Gastroesophageal sphincter (tissue), 3 donors: ENCODE data around the gene PRMT1.

Experiments used
- EP300 ChIP-seq: sonication (generic); formaldehyde crosslinking; IDR thresholded peaks from one replicate; pipeline ENCODE4 v1.6.1; 2017; ENCODE audit warnings: antibody characterized with exemption, mild to moderate bottlenecking
- POLR2A ChIP-seq, 2 donors: fragments of 450-650 bp; IDR thresholded peaks; one replicate each; pipeline ENCODE4 v1.6.1; 2017; ENCODE audit warnings: antibody characterized with exemption in 2 of 2, mild to moderate bottlenecking in 2 of 2, moderate library complexity in 1 of 2
- TF ChIP-seq, protein P1 (sequence below), 4 experiments: fragments of 200-600 bp in 2 of 4; fragments of 450-650 bp in 2 of 4; sonication (generic) in 1 of 4; IDR thresholded peaks; one replicate each; pipeline ENCODE4 v1.5.1; 2017 to 2019; ENCODE audit warnings: antibody characterized with exemption in 4 of 4, mild to moderate bottlenecking in 2 of 4, moderate library complexity in 2 of 4

GRCh38 chr19:49700563-49700962 is 23.5 kb downstream of the PRMT1 start:
- TF ChIP-seq, protein P1, sequence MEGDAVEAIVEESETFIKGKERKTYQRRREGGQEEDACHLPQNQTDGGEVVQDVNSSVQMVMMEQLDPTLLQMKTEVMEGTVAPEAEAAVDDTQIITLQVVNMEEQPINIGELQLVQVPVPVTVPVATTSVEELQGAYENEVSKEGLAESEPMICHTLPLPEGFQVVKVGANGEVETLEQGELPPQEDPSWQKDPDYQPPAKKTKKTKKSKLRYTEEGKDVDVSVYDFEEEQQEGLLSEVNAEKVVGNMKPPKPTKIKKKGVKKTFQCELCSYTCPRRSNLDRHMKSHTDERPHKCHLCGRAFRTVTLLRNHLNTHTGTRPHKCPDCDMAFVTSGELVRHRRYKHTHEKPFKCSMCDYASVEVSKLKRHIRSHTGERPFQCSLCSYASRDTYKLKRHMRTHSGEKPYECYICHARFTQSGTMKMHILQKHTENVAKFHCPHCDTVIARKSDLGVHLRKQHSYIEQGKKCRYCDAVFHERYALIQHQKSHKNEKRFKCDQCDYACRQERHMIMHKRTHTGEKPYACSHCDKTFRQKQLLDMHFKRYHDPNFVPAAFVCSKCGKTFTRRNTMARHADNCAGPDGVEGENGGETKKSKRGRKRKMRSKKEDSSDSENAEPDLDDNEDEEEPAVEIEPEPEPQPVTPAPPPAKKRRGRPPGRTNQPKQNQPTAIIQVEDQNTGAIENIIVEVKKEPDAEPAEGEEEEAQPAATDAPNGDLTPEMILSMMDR (IDR thresholded peaks at IDR 0.05), result no peak
- TF ChIP-seq POLR2A (IDR thresholded peaks at IDR 0.05) (no peak), EP300 (no peak)
